Measurements from ENCODE around the gene DISC1.

DNA sequence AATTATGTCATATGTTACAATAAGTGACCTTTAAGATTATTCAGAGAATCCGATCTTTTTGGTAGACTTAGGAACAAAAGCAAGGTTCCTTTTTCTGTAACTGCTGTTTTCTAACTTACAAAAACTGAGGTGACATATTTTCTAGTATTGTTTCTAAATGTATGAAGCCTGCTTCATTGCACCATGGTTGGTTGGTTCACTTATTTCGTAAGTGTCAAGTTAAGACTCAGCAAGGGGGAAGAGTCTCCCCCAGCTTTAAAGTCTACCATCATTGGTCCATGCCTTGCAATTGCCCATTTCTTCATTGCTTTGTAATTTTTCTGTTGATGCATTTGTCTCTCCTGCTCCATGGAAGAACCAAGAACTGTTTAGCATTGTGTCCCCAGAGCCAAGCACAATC is 136.9 kb downstream of the DISC1 start:
- TF ChIP-seq ARNTL (CRISPR knock-in tag; IDR thresholded peaks at IDR 0.05; ENCODE audit: borderline replicate concordance, low read depth), result no peak
- TF ChIP-seq, protein P1, sequence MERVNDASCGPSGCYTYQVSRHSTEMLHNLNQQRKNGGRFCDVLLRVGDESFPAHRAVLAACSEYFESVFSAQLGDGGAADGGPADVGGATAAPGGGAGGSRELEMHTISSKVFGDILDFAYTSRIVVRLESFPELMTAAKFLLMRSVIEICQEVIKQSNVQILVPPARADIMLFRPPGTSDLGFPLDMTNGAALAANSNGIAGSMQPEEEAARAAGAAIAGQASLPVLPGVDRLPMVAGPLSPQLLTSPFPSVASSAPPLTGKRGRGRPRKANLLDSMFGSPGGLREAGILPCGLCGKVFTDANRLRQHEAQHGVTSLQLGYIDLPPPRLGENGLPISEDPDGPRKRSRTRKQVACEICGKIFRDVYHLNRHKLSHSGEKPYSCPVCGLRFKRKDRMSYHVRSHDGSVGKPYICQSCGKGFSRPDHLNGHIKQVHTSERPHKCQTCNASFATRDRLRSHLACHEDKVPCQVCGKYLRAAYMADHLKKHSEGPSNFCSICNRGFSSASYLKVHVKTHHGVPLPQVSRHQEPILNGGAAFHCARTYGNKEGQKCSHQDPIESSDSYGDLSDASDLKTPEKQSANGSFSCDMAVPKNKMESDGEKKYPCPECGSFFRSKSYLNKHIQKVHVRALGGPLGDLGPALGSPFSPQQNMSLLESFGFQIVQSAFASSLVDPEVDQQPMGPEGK (CRISPR knock-in tag; IDR thresholded peaks at IDR 0.05; ENCODE audit: borderline replicate concordance), result no peak
- TF ChIP-seq, protein P2, sequence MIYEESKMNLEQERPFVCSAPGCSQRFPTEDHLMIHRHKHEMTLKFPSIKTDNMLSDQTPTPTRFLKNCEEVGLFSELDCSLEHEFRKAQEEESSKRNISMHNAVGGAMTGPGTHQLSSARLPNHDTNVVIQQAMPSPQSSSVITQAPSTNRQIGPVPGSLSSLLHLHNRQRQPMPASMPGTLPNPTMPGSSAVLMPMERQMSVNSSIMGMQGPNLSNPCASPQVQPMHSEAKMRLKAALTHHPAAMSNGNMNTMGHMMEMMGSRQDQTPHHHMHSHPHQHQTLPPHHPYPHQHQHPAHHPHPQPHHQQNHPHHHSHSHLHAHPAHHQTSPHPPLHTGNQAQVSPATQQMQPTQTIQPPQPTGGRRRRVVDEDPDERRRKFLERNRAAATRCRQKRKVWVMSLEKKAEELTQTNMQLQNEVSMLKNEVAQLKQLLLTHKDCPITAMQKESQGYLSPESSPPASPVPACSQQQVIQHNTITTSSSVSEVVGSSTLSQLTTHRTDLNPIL (CRISPR knock-in tag; IDR thresholded peaks at IDR 0.05; ENCODE audit: low read depth), result no peak
- TF ChIP-seq RARB (CRISPR knock-in tag; IDR thresholded peaks at IDR 0.05), result no peak
- TF ChIP-seq ISL1 (CRISPR knock-in tag; IDR thresholded peaks at IDR 0.05), result no peak
- no peak for TF ChIP-seq ESRRG (CRISPR knock-in tag; IDR thresholded peaks at IDR 0.05)
- TF ChIP-seq ZFP30 (CRISPR knock-in tag; IDR thresholded peaks at IDR 0.05), result no peak
- TF ChIP-seq TOX (CRISPR knock-in tag; IDR thresholded peaks at IDR 0.05; ENCODE audit: borderline replicate concordance), result no peak
- TF ChIP-seq ZFP3 (CRISPR knock-in tag; IDR thresholded peaks at IDR 0.05), result no peak
- no peak for TF ChIP-seq OSR1 (CRISPR knock-in tag; IDR thresholded peaks at IDR 0.05)
